SK-N-SH (cell line): ENCODE results near the gene SLCO3A1. TPM values are rescaled to one million over a fixed set of nuclear protein-coding genes. Genes with fewer than 3 reads are reported as not detected.

Experiments
- CTCF ChIA-PET: fragments of 300-600, 350-600 bp; formaldehyde crosslinking; extraction: SDS; loops from one replicate; lab custom pipeline; 2021; lab: Yijun Ruan, JAX
- POLR2A ChIA-PET: fragments of 350-600 bp; sonication (Branson Sonifier 250); formaldehyde crosslinking; extraction: SDS; loops from one replicate; lab custom pipeline; 2020; ENCODE audit warnings: antibody characterized with exemption, inconsistent platforms; lab: Yijun Ruan, JAX
- DNase-seq: peaks from one replicate; pipeline ENCODE4 v3.0.0; 2012
- H2AFZ ChIP-seq: fragments of 200-600 bp; sonication (generic); 2 replicates; pipeline ENCODE4 v1.8.1; 2016; ENCODE audit warnings: antibody characterized with exemption, mild to moderate bottlenecking, low read depth
- H3F3A ChIP-seq: fragments of 200-600 bp; sonication (generic); replicated peaks from 2 replicates; pipeline ENCODE3; 2016; ENCODE audit warnings: antibody characterized with exemption, mild to moderate bottlenecking; ENCODE audit not compliant: insufficient read depth
- H3K27ac ChIP-seq, 2 experiments: fragments of 200-500 bp in 1 of 2; fragments of 200-600 bp in 1 of 2; sonication (Bioruptor generic) in 1 of 2; sonication (generic), shearing (Covaris generic) in 1 of 2; 2 replicates each; pipeline versions ENCODE4 v1.5.1 to v1.6.1; 2014 to 2016; ENCODE audit warnings: low read depth in 2 of 2, inconsistent platforms in 1 of 2, low read length in 1 of 2, mild to moderate bottlenecking in 1 of 2, mixed read lengths in 1 of 2
- H3K27me3 ChIP-seq: fragments of 200-600 bp; sonication (generic), shearing (Covaris generic); 2 replicates; pipeline ENCODE4 v1.6.1; 2016; ENCODE audit warnings: mixed run types; ENCODE audit not compliant: insufficient read depth
- H3K36me3 ChIP-seq, 2 experiments: fragments of 200-500 bp in 1 of 2; fragments of 200-600 bp in 1 of 2; sonication (Bioruptor generic) in 1 of 2; sonication (generic) in 1 of 2; replicated peaks in 1 of 2; 2 replicates each; pipeline versions ENCODE3 to v1.5.1; 2014 to 2016; ENCODE audit warnings: low read length in 1 of 2, mild to moderate bottlenecking in 1 of 2; ENCODE audit not compliant: insufficient read depth in 2 of 2, control insufficient read depth in 1 of 2
- H3K4me1 ChIP-seq, 2 experiments: fragments of 200-500 bp in 1 of 2; fragments of 200-600 bp in 1 of 2; sonication (Bioruptor generic) in 1 of 2; sonication (generic), shearing (Covaris generic) in 1 of 2; 2 replicates each; pipeline versions ENCODE4 v1.5.1 to v1.6.1; 2014 to 2016; ENCODE audit warnings: low read depth in 1 of 2, low read length in 1 of 2, mixed run types in 1 of 2; ENCODE audit not compliant: insufficient read depth in 2 of 2, control insufficient read depth in 1 of 2
- H3K4me2 ChIP-seq: fragments of 200-600 bp; sonication (generic), shearing (Covaris generic); 2 replicates; pipeline ENCODE4 v1.6.1; 2017; ENCODE audit warnings: mixed run types
- H3K4me3 ChIP-seq, 2 experiments: fragments of 200-500 bp in 1 of 2; fragments of 200-600 bp in 1 of 2; sonication (Bioruptor generic) in 1 of 2; sonication (generic), shearing (Covaris generic) in 1 of 2; 2 replicates each; pipeline versions ENCODE4 v1.5.1 to v1.8.1; 2014 to 2016; ENCODE audit warnings: low read depth in 2 of 2, inconsistent platforms in 1 of 2, low read length in 1 of 2, mild to moderate bottlenecking in 1 of 2, mixed read lengths in 1 of 2, moderate library complexity in 1 of 2
- H3K79me2 ChIP-seq: fragments of 200-600 bp; sonication (generic); 2 replicates; pipeline ENCODE4 v1.8.1; 2017; ENCODE audit warnings: mild to moderate bottlenecking; ENCODE audit not compliant: insufficient read depth
- H3K9ac ChIP-seq: fragments of 200-600 bp; sonication (generic); 2 replicates; pipeline ENCODE4 v1.6.1; 2017; ENCODE audit warnings: mixed run types
- H3K9me2 ChIP-seq: fragments of 200-600 bp; sonication (generic); 2 replicates; pipeline ENCODE4 v1.6.1; 2017; ENCODE audit warnings: mixed run types
- H3K9me3 ChIP-seq: fragments of 200-600 bp; sonication (generic); 2 replicates; pipeline ENCODE4 v1.6.1; 2017; ENCODE audit warnings: mixed run types, mild to moderate bottlenecking, moderate library complexity
- H4K20me1 ChIP-seq: fragments of 200-600 bp; sonication (generic); 2 replicates; pipeline ENCODE4 v1.6.1; 2017; ENCODE audit warnings: mild to moderate bottlenecking, mixed run types; ENCODE audit not compliant: insufficient read depth
- CHD2 ChIP-seq: fragments of 150-350 bp; IDR thresholded peaks from 2 replicates; pipeline ENCODE4 v1.6.1; 2018; ENCODE audit warnings: low read length; ENCODE audit not compliant: partially characterized antibody
- ELF1 ChIP-seq: IDR thresholded peaks from 2 replicates; pipeline ENCODE4 v1.4.0; 2012
- EP300 ChIP-seq, 2 experiments: IDR thresholded peaks; 2 replicates each; pipeline versions ENCODE4 v1.4.0 to v1.6.1; 2012; ENCODE audit warnings: borderline replicate concordance in 1 of 2, low read depth in 1 of 2, low read length in 1 of 2
- EZH2phosphoT487 ChIP-seq: fragments of 200-600 bp; sonication (generic); IDR thresholded peaks from 2 replicates; pipeline ENCODE4 v1.6.1; 2017; ENCODE audit warnings: low read depth, mixed run types, mild to moderate bottlenecking, antibody characterized with exemption, moderate library complexity, borderline replicate concordance
- FOXM1 ChIP-seq: IDR thresholded peaks from 2 replicates; pipeline ENCODE4 v1.4.0; 2012; ENCODE audit warnings: low read depth, mild to moderate bottlenecking
- GABPA ChIP-seq: IDR thresholded peaks from 2 replicates; pipeline ENCODE4 v1.4.0; 2012; ENCODE audit warnings: low read depth, mild to moderate bottlenecking
- GATA2 ChIP-seq: sonication (generic); formaldehyde crosslinking; IDR thresholded peaks from 2 replicates; pipeline ENCODE4 v1.5.0; 2020; ENCODE audit warnings: mild to moderate bottlenecking, missing genetic modification reagents
- MXI1 ChIP-seq: IDR thresholded peaks from 2 replicates; pipeline ENCODE4 v1.6.1; 2012; ENCODE audit warnings: mild to moderate bottlenecking, low read depth, low read length, improper control_type of control experiment
- NRF1 ChIP-seq: IDR thresholded peaks from 2 replicates; pipeline ENCODE4 v1.6.1; 2012; ENCODE audit warnings: low read depth, mild to moderate bottlenecking, low read length
- RFX5 ChIP-seq: IDR thresholded peaks from 2 replicates; pipeline ENCODE4 v1.6.1; 2012; ENCODE audit warnings: mild to moderate bottlenecking, improper control_type of control experiment, low read length
- RXRA ChIP-seq: IDR thresholded peaks from 2 replicates; pipeline ENCODE4 v1.4.0; 2012; ENCODE audit warnings: low read depth, mild to moderate bottlenecking, borderline replicate concordance
- SIN3A ChIP-seq: IDR thresholded peaks from 2 replicates; pipeline ENCODE4 v1.6.1; 2012; ENCODE audit warnings: low read depth, mild to moderate bottlenecking, low read length, moderate library complexity, borderline replicate concordance
- SMC3 ChIP-seq: IDR thresholded peaks from 2 replicates; pipeline ENCODE4 v1.6.1; 2012; ENCODE audit warnings: low read depth, low read length, improper control_type of control experiment
- TAF1 ChIP-seq: IDR thresholded peaks from 2 replicates; pipeline ENCODE4 v1.6.1; 2012; ENCODE audit warnings: low read depth, mild to moderate bottlenecking, low read length, moderate library complexity, borderline replicate concordance
- TCF12 ChIP-seq: IDR thresholded peaks from 2 replicates; pipeline ENCODE4 v1.4.0; 2012
- USF1 ChIP-seq: IDR thresholded peaks from 2 replicates; pipeline ENCODE4 v1.4.0; 2012; ENCODE audit warnings: low read depth, borderline replicate concordance
- WGBS: methylation state at CpG from one replicate; pipeline ENCODE4 v1.1.6; 2017; ENCODE audit warnings: low lambda C conversion rate; 5-methylcytosine and 5-hydroxymethylcytosine counted together
- polyA plus RNA-seq, 3 experiments: library from polyadenylated mRNA; depleted of rRNA; stranded (reverse); fragments of >200 nt; gene quantifications; 2 replicates each; pipeline ENCODE4 v1.2.3, GENCODE V29; 2012
- TF ChIP-seq, protein P1 (sequence below): IDR thresholded peaks from 2 replicates; pipeline ENCODE4 v1.4.0; 2012; ENCODE audit warnings: low read depth, borderline replicate concordance
- TF ChIP-seq, protein P2 (sequence below): IDR thresholded peaks from 2 replicates; pipeline ENCODE4; 2012
- TF ChIP-seq, protein P3 (sequence below): fragments of 150-350 bp; IDR thresholded peaks from 2 replicates; pipeline ENCODE4 v1.6.1; 2017; ENCODE audit warnings: antibody characterized with exemption, low read length, low read depth, borderline replicate concordance

The SLCO3A1 gene
- polyA plus RNA-seq, 1 of the 3 experiments (the other 2 are of a cell fraction), result 19.7 TPM

DNA sequence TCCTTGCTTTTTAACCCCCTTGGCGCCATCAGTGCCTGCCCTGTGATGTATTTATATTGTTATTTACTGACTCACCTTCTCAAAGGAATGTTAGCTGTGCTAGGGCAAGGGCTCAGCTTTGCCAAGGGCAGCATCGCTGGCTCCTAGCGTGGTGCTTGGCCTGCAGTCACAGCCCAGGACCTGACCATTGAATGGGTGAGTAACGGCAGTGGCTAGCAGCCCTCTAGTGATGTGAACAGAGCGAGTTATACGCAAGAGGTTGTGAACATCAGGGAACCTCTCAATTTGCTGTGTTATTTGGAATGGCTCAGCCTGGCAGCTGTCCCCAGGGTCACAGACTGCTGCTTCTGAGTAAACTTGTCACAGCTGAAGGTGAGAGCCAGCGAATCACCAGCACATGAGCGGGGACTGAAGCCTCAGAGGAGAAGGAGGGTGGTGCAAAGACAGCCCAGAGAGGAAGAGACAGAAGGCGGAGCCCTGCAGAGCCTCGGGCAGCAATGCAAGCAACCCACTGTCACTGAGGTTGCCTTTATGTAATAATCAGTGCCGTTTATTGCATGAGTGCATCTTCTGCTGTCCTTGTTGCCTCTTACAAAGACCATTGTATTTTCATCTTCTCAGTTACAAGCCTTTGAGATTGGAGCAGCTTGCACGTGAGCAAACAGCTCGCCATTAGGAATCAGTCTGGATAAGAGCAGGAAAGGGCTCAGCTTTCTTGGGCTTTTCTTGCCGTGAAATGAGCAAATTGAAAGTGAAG lies 158.3 kb downstream of the SLCO3A1 start:
- H3K4me2 ChIP-seq, result peak overlapping the region; percentile 38; the same call in 1 of the 2 replicates

More for the DNA sequence above, 158.3 kb downstream of the SLCO3A1 start:
- Histone ChIP-seq H2AFZ (no peak overlapping the region), H3K79me2 (no peaks in the 10 kb centered on the region), H3K4me3 (no peak overlapping the region), H3K36me3 (no peaks in the 10 kb centered on the region), H3K9me3 (no peaks in the 10 kb centered on the region), H3K9ac (no peak overlapping the region), H3K27me3 (no peaks in the 10 kb centered on the region), H4K20me1 (no peaks in the 10 kb centered on the region), H3F3A (no peaks in the 10 kb centered on the region), H3K27ac (no peak overlapping the region), H3K9me2 (no peaks in the 10 kb centered on the region), H3K4me1 (peaks cover 8 to 10% of the 10 kb centered on the region in 2 experiments; a peak in 2 of 4 replicates)
- 78% methylated on average over 14 of the region's 14 CpGs for WGBS
- TF ChIP-seq GATA2 (CRISPR knock-in tag), result no peak
- TF ChIP-seq, protein P1, sequence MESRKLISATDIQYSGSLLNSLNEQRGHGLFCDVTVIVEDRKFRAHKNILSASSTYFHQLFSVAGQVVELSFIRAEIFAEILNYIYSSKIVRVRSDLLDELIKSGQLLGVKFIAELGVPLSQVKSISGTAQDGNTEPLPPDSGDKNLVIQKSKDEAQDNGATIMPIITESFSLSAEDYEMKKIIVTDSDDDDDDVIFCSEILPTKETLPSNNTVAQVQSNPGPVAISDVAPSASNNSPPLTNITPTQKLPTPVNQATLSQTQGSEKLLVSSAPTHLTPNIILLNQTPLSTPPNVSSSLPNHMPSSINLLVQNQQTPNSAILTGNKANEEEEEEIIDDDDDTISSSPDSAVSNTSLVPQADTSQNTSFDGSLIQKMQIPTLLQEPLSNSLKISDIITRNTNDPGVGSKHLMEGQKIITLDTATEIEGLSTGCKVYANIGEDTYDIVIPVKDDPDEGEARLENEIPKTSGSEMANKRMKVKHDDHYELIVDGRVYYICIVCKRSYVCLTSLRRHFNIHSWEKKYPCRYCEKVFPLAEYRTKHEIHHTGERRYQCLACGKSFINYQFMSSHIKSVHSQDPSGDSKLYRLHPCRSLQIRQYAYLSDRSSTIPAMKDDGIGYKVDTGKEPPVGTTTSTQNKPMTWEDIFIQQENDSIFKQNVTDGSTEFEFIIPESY, result no peak
- TF ChIP-seq GABPA, result no peak
- no peak for TF ChIP-seq TAF1
- no peak for TF ChIP-seq USF1
- TF ChIP-seq TCF12, result no peak
- no peak for TF ChIP-seq RFX5
- TF ChIP-seq SMC3, result no peak
- no peak for TF ChIP-seq MXI1
- no peak for TF ChIP-seq CHD2
- TF ChIP-seq NRF1, result no peak
- no peak for TF ChIP-seq EZH2phosphoT487
- TF ChIP-seq FOXM1, result no peak
- TF ChIP-seq, protein P2, sequence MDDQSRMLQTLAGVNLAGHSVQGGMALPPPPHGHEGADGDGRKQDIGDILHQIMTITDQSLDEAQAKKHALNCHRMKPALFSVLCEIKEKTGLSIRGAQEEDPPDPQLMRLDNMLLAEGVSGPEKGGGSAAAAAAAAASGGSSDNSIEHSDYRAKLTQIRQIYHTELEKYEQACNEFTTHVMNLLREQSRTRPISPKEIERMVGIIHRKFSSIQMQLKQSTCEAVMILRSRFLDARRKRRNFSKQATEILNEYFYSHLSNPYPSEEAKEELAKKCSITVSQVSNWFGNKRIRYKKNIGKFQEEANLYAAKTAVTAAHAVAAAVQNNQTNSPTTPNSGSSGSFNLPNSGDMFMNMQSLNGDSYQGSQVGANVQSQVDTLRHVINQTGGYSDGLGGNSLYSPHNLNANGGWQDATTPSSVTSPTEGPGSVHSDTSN, result no peak
- TF ChIP-seq, protein P3, sequence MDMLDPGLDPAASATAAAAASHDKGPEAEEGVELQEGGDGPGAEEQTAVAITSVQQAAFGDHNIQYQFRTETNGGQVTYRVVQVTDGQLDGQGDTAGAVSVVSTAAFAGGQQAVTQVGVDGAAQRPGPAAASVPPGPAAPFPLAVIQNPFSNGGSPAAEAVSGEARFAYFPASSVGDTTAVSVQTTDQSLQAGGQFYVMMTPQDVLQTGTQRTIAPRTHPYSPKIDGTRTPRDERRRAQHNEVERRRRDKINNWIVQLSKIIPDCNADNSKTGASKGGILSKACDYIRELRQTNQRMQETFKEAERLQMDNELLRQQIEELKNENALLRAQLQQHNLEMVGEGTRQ, result no peak
- TF ChIP-seq EP300 (IDR thresholded peaks at IDR 0.05; ENCODE audit: borderline replicate concordance in 1 of 2, low read depth in 1 of 2, low read length in 1 of 2), result no peak
- TF ChIP-seq RXRA, result no peak
- TF ChIP-seq ELF1, result no peak
- TF ChIP-seq SIN3A, result no peak
- CTCF ChIA-PET, result no interaction called here
- no peak for DNase-seq
- POLR2A ChIA-PET, result no interaction called here
